Endothelial cell (in vitro differentiated cells): Measurements from ENCODE around the gene C1orf122. TPM values are rescaled to one million over a fixed set of nuclear protein-coding genes. Genes with fewer than 3 reads are reported as not detected.

Experiments
- DNase-seq: peaks from one replicate; pipeline ENCODE4 v3.0.0; 2021; ENCODE audit warnings: low spot score
- H3K27ac Mint-ChIP-seq: one replicate; pipeline ENCODE4 v1.8.0; 2021; ENCODE audit warnings: mixed read lengths, inconsistent platforms; ENCODE audit not compliant: unreplicated experiment
- H3K27me3 Mint-ChIP-seq: one replicate; pipeline ENCODE4 v1.8.0; 2021; ENCODE audit warnings: mild to moderate bottlenecking, moderate library complexity, mixed read lengths, inconsistent platforms; ENCODE audit not compliant: unreplicated experiment
- H3K36me3 Mint-ChIP-seq: one replicate; pipeline ENCODE4 v1.8.0; 2021; ENCODE audit warnings: mild to moderate bottlenecking, low read depth, mixed read lengths, inconsistent platforms; ENCODE audit not compliant: unreplicated experiment
- H3K4me1 Mint-ChIP-seq: one replicate; pipeline ENCODE4 v1.8.0; 2021; ENCODE audit warnings: mild to moderate bottlenecking, mixed read lengths, inconsistent platforms; ENCODE audit not compliant: unreplicated experiment
- H3K4me3 Mint-ChIP-seq: one replicate; pipeline ENCODE4 v1.8.0; 2021; ENCODE audit warnings: mild to moderate bottlenecking, mixed read lengths, inconsistent platforms; ENCODE audit not compliant: unreplicated experiment
- H3K9me3 Mint-ChIP-seq: one replicate; pipeline ENCODE4 v1.8.0; 2021; ENCODE audit warnings: mixed read lengths, inconsistent platforms; ENCODE audit not compliant: unreplicated experiment
- CTCF ChIP-seq: fragments of 200-600 bp; sonication (generic); IDR thresholded peaks from one replicate; pipeline ENCODE4 v1.5.0; 2021; ENCODE audit warnings: antibody characterized with exemption; ENCODE audit not compliant: unreplicated experiment
- total RNA-seq: library from RNA; stranded (reverse); fragmentation: NEBNext Ultra II Directional; extraction: Animal tissue kit (Norgen Biotek cat#: 25700); gene quantifications from one replicate; pipeline ENCODE4 v1.2.1, GENCODE V29; 2021; ENCODE audit not compliant: unreplicated experiment

Gene C1orf122
- total RNA-seq, 1 donor from 2014 or later = 29.4 TPM

- Mint-ChIP-seq H3K27ac (no peak overlapping the region), H3K27me3 (no peaks in the 10 kb centered on the region), H3K4me3 (no peak overlapping the region), H3K9me3 (no peaks in the 10 kb centered on the region), H3K4me1 (peaks cover 5% of the 10 kb centered on the region), H3K36me3 (peaks cover 14% of the 10 kb centered on the region)
- DNase-seq = no peak
- TF ChIP-seq CTCF = no peak
Observed at GRCh38 chr1:37813529-37814145, 6.0 kb downstream of the C1orf122 start.

- Mint-ChIP-seq H3K9me3 (no peaks in the 10 kb centered on the region), H3K4me3 (no peak overlapping the region), H3K27ac (no peak overlapping the region), H3K4me1 (peaks cover 1% of the 10 kb centered on the region), H3K27me3 (no peaks in the 10 kb centered on the region), H3K36me3 (peaks cover 8% of the 10 kb centered on the region)
- TF ChIP-seq CTCF = no peak
- DNase-seq = no peak
Observed at GRCh38 chr1:37814252-37814651, 6.7 kb downstream of the C1orf122 start.

GRCh38 chr1:37817481-37817880 lies 9.9 kb downstream of the C1orf122 start:
- Mint-ChIP-seq H3K4me3 (no peak overlapping the region), H3K4me1 (no peaks in the 10 kb centered on the region), H3K36me3 (peaks cover 18% of the 10 kb centered on the region), H3K27ac (no peak overlapping the region), H3K9me3 (no peaks in the 10 kb centered on the region), H3K27me3 (peaks cover 1% of the 10 kb centered on the region)
- DNase-seq = no peak
- no peak for TF ChIP-seq CTCF

- H3K4me3 Mint-ChIP-seq = no peak overlapping the region
- H3K27me3 Mint-ChIP-seq = peaks cover 1% of the 10 kb centered on the region
- H3K9me3 Mint-ChIP-seq = no peaks in the 10 kb centered on the region
- peaks cover 14% of the 10 kb centered on the region for H3K36me3 Mint-ChIP-seq
- no peaks in the 10 kb centered on the region for H3K4me1 Mint-ChIP-seq
- H3K27ac Mint-ChIP-seq = no peak overlapping the region
- no peak for DNase-seq
- no peak for TF ChIP-seq CTCF
Observed at GRCh38 chr1:37821481-37821880, 13.9 kb downstream of the C1orf122 start.

GRCh38 chr1:37822906-37823815 lies 15.6 kb downstream of the C1orf122 start:
- no peak for TF ChIP-seq CTCF
- DNase-seq = no peak
- Mint-ChIP-seq H3K27me3 (peaks cover 1% of the 10 kb centered on the region), H3K4me1 (no peaks in the 10 kb centered on the region), H3K9me3 (no peaks in the 10 kb centered on the region), H3K36me3 (peaks cover 17% of the 10 kb centered on the region), H3K4me3 (no peak overlapping the region), H3K27ac (no peak overlapping the region)
